ENCODE measurements around the gene FAM24A.

The FAM24A gene

DNA sequence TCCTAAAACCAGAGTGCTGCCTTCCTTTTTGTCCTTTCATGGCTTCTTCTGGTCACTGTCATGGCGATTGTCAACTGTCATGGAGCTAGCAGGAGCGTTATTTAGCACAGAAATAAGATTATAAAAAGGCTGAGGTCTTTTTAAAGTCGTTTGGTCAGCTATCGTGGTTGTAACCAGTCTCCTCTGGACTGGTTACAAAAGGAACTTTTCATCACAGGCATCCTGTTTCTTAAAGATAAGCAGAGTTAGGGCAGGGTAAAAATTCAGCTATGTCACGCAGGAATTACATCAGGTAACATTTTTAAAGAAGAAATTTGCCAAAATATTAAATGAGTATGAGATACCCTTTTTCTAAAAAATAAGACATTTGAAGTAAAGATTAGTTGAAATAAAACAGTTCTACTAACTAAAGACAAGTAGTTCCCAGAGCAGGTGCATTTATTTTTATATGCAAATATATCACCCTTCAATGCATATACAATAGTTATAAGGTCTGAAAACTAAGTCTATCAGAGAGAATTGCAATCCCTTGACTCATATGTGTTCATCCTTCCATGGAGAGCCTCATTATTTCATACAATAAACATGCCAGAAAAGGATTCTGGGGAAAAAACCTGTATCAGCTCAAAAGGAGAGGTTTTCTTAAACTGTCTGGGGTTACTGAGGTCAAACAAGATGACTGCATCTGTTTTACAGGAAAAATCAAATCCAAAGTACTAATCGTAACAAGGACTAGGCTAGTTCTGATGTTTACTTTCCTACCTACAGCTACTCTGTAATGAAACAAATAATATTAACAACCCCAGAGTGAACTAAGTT lies 20.9 kb downstream of the FAM24A start:
- DNase-seq: no peak

- no peak for DNase-seq
Observed at GRCh38 chr10:122939133-122939855, 28.9 kb downstream of the FAM24A start.

DNA sequence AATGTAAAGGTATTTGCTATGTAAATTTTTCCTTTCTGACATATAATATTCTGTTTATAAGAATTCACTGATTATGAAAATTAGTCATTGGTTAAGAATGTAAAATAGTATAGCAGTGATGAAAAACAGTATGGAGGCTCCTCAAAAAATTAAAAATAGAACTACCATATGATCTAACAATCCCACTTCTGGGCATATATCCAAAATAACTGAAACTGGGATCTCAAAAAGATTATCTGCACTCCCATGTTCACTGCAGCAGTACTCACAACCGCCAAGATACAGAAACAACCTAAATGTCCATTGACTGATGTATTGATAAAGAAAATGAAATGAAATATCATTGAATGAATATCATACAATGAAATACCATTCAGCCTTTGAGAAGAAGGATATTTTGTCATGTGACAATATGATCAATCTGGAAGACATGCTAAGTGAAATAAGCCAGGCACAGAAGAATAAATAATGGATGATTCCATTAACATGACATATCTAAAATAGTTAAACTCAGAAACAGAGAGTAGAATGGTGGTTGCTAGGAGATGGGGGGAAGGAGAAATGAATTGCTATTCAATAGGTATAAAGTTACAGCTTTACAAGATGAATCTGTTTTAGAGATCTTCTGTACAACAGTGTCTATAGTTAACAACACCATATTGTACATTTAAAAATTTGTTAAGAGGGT lies 29.6 kb downstream of the FAM24A start:
- DNase-seq: no peak

GRCh38 chr10:122949296-122949695 lies 38.9 kb downstream of the FAM24A start:
- DNase-seq: no peak

DNA sequence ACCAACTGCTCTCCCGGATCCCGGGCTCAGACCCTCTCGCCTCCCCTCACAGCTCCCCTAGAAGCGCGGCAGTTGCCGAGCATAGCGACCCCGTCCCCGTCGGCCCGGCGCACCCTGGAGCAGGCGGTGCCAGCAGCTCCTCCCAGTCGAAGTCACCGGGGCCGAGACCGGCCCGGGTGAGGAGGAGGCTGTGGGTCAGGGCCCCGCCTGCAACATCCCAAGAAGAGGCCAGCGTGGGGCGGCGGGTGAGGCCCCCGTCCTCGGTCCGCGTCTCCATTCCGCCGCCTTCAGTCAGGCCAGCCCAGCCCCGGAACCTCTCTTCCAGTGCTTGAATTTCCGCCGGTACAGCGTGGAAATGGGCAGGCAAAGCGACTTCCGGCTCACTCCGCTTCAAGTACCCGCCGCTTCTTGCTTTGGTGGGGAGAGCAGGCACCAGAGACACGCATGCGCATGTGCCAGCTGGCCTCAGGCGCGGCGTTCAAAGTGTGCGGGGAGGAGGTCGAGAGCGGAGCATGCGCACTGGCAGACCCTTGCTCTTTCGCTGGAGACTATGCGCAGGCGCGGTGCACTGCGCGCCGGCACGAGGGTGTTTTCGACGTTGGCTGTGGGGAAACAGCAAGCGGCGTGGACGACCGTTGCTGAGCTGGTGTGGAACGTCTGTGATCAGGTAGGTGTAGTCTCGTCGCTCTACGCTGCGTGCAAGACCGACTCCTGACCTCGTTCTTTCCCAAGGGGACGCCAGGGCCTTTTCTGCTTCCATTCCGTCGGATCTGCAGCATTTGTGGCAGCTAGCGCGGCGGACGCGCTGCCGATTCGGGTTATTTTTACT lies 43.7 kb downstream of the FAM24A start, which contains the start of gene C10orf88:
Gene C10orf88 (minus strand): TSS at position 326 of the 829 bp plus-strand sequence. CDS start 49 bp downstream, at position 277.
- peak; percentile 65 for DNase-seq

DNA sequence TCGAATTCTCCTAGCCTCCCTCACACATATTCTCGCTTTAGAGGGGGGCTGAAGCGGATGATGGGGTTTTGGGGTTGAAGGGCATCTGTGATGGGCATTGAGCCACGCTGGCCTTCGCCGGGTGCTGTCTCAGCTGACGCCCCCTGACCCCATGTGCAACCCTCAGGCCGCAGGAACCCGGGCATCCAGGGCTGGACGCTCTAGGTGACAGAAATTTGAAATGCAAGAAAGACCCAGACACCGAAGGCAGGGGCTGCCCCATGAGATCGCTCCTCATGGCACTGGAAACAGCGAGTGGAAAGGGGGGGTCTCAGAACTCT lies 44.3 kb downstream of the FAM24A start:
- no peak for DNase-seq

DNA sequence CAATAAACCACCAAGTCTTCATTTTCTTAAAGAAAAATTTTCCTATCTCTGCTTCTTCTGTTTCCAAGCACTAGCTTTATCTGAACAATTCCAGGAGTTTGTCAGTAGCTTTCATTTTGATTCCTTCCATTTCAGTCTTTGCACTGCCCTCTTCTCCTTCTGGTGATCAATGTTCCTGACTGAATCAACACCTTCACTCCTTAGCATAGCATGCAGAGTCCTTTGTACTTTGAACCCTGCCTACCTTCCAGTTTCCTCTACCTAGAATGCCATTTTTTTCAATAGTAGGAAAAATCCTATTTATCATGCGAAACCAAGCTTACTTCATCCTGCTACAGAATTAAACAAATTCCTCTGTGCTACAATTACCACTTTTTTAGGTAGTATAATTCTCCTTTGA lies 45.5 kb downstream of the FAM24A start:
- DNase-seq: no peak

DNA sequence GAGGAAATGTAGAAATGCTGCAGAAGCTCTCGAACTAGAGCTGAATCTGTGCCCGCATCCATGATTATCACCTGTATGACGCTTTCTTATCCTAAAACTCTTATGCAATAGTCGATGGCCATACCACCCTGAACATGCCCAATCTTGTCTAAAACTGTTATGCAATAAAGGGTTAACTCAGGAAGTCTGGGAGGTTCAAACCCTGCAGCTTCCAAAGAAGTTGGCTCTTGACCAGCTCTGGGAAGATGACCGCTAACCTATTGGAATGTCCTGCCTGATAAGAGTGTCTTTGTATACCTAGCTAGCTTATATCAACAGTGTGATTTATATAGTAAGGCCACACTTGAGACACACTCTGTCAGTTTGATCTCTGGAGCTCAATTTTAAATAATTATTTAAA lies 47.1 kb downstream of the FAM24A start:
- no peak for DNase-seq

DNA sequence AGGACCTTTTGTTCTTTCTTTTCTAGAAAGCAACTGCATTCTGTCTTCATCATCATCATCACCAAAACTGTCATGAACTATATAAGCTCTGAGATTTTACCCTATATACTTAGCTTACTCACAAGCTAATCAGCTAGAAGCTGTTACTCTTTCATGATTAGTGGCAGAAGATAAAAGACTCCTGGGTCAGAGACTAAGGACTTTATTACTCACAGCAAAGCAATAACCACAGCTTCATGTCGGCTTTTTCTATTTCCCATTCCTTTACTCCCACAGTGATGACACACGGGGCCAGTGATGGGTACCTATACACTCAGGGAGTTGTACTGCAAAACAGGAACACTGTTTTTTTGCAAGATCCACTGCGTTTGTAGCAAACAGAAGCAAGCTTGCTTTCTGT lies 52.0 kb downstream of the FAM24A start:
- no peak for DNase-seq
